COR-L47 (cell line): ENCODE measurements around the gene IFI30.
"Not testable (repeated sequence)": the region's sequence is repeated elsewhere in the genome, so short reads cannot be mapped to it uniquely, and the experiment has no call there.

Experiments
- DNase-seq: peaks from one replicate; lab custom pipeline; 2025; lab: John Stamatoyannopoulos, UW

Gene IFI30

DNA sequence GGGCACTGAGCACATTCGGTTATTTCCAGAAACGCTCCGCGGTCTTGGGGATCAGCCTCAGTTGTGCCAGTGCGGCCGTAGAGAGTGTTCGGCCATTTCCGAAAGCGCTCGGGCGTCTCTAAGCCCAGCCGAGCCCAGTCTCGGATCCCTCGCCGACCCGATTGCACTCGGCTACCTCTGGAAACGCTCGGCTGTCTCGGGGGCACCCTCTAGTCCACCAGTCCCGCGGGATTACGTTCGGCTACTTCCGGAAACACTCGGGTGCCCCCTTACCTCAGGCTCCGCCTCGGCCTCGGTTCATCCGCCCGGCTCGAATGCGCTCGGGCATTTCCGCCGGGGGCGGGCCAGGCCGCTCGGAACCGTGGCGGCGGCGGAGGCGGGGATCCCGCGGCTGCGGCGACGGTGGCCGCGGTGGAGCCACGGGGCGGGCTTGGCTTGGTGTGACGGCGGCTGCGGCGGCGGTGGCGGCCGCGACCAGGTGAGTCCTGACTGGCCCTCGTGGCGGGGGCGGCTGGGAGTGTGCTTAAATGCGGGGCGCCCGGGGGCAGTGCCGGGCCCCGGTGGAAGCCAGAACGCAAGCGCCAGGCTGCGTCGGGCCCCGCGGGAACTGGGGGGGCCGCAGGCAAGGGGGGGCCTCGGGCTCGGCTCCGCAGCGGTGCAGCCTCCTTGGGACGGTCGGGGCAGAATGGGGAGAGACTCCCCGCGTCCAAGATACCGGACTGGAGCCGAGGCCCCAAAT is 20.6 kb upstream of the IFI30 start, which contains the start of gene PIK3R2:
Gene PIK3R2 (plus strand): TSS at position 347 of the 739 bp plus-strand sequence. CDS start 2,717 bp downstream, outside the sequence.
- peak; percentile 99 for DNase-seq

DNA sequence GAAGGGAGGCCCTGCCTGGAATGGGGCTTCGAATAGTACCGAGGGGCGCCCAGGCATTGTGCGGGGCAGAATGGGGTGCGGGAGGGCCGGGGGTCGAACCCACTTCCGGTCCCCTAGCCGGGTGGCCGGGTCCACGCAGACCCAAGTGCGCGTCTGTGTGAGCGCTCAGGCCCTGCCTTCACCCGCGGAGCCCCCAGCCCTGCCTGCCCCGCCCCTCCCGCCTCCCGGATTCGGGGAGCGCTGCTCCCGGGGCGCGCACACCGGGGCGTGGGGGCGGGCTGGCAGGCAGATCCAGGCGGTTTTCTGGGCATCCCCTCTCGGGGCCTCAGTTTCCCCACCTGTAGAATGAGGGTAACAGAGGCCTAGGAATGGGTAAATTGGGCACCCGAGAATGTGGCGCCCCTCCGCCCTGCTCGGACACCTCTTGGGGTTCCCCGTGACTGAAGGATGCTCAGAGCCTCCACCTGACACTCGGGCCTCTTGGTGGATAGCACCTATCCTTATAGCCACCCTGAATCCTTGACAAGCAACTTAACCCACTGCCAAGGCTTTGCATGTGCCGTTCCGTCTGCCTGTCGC is 20.0 kb upstream of the IFI30 start:
- no peak for DNase-seq

DNA sequence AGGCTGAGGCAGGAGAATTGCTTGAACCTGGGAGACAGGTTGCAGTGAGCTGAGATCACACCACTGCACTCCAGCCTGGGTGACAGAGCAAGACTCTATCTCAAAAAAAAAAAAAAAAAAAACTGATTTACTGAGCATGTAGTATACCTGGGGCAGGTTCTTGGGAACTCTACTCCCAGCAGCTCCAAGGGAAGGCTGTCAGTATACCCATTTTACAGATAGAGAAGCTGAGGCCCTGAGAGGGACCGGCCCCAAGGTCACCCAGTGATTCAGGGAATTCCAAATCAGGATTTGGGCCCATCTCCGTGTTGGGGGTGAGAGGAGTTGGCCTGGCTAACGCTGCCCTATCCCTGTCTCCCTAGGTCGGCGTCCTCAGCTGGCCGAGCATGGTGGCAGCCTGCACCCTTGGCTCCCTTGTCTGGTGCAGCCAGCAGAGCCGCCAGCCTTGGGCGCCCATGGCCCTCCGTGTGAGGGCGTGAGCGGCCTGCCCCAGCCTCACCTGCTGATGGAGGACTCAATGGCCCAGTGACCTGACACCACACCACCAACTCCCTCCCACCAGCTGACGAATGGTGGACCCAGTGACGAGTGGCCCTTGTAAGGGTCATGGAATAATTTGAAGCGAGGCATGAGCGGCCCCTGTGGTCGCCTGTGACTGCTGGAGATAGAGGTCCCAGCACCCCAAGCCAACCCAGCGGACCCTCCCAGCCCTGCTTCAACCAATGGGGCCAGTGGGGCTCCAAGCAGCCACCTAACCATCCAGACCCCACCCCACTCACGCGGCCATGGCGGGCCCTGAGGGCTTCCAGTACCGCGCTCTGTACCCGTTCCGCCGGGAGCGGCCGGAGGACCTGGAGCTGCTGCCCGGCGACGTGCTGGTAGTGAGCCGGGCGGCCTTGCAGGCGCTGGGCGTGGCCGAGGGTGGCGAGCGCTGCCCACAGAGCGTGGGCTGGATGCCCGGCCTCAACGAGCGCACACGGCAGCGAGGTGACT is 18.2 kb upstream of the IFI30 start:
- DNase-seq, result no peak

DNA sequence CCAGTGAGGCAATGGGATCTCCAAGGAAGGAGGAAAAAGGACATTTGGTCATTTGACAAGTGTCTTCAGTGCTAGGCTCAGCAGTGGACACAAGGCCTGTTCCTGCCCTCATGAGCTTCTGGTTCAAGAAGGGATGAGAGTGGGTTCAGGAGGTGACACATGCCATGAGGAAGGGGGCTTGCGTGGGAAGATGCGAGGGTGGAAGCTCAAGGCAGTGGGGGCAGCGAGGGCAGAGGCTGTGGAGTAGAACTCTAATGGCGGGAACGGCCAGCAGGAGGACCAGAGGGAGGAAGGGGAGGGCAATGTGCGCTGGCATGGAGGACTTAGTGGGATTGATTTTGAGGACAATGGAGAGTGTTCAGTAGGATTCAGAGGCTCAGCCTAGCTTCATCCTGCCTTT is 17.3 kb upstream of the IFI30 start:
- DNase-seq, result no peak

DNA sequence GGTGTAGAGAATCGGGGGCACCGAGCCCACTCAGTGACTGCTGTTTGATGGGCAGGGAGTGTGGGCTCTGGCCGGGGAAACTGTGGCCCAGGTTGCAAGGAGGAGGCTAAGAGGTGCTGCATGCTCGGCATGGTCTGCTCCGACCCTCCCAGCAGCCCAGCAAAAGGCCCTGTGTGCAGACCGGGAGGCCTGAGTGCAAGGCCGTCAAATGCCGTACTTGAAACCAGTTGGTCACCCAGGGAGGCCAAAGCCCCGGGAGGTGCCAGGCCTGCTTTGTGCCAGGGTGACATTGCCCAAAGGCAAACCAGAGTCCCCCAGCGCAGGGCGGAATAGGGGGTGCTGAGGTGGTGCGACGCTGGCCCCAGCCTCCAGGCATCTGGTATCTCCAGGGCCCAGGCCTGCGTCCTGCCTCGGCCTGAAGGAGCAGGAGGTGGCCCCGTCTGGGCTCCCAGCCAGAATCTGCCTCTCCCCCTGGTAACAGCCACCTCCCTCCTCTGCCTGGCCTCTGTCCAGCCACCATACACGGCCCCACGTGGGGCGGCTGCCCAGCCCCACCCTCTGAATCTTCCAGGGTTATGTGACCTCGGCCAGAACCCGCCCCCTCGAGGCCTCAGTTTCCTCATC is 16.7 kb upstream of the IFI30 start:
- DNase-seq, result peak; percentile 95

DNA sequence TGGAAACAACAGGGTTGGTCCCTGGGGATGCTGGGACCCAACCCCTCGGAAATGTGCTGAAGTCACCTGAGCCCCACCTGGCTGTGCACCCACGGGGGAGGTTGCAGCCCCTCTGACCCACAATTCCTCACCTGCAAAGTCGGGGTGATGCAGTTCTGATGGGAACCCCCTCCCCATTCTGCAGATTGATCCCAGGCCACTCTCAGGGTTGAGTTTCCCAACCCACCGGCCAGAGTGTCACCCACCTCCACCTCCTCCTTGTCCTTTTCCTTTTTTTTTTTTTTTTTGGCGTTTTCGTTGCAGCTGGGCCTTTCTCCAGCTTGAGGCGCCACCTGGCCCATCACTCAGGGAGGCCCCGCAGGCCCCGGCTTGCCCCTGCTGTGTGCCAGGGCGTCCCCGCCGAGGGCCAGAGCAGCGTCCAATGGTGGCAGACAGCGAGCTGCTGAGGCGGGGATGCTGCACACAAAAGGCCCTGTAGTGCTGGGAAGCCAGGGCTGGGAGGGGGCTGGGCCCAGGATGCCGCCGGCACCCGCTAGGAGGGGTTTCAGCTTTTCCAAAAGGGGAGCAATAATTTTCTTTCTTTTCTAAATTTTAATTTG is 16.0 kb upstream of the IFI30 start:
- DNase-seq, result peak; percentile 94

DNA sequence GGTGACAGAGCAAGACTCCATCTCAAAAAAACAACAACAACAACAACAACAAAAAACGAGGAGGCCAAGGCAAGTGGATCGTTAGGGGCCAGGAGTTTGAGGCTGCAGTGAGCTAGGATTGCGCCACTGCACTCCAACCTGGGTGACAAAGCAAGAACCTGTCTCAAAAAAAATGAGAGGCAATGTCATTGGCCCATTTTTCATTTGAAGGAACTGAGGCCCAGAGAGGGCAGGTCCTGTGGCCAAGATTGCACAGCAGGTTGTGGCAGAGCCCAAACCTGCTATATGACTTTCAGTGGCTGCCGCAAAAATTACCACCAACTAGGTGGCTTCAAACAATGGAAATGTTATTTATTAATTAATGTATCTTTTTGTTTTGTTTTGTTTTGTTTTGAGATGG is 15.1 kb upstream of the IFI30 start:
- DNase-seq, result no peak

DNA sequence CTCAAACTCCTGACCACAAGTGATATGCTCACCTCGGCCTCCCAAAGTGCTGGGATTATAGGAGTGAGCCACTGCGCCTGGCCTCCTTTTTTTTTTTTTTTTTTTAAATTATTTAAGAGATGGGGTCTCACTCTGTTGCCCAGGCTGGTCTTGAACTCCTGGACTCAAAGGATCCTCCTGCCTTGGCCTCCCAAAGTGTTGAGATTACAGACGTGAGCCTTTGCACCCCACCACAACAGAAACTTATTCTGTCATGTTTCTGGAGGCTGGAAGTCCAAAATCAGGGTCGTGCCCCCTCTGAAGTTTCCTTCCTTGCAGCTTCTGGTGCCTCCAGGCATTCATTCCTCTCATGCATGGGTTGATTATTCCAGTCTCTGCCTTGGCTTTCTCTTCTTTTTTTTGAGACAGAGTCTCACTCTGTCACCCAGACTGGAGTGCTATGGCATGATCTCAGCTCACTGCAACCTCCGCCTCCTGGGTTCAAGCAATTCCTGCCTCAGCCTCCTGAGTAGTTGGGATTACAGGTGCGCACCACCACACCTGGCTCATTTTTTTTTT is 14.5 kb upstream of the IFI30 start:
- not testable (repeated sequence) for DNase-seq

DNA sequence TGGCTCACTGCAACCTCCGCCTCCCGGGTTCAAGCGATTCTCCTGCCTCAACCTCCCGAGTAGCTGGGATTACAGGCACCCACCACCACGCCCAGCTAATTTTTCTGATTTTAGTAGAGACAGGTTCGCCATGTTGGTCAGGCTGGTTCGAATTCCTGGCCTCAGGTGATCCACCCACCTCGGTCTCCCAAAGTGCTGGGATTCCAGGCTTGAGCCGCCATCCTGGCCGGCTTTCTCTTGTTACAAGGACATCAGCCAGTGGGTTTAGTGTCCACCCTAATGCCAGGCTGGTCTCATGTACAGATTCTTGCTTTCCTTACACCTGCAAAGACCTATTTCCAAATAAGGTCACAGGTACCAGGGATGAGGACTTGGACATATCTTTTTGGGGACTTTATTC is 13.8 kb upstream of the IFI30 start:
- DNase-seq, result no peak

DNA sequence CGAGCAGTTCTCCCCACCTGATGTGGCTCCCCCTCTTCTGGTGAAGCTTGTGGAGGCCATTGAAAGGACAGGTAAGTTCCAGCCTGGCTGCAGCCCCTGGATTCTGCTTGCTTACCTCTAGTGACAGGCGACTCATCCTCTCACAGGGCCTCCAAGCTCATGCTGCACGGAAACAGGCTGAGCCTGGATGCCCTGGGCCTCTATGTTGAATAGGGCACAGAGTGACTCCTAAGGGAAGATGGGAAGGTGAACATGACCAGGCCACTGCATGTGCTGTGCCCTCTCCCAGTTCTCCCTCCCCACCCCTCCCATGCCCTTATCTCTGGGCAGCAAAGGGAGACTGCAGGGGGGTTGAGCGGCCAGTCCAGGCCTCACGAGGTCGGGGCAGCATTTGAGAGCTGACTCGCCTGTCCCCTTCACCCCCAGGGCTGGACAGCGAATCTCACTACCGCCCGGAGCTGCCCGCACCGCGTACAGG is 13.1 kb upstream of the IFI30 start:
- no peak for DNase-seq

DNA sequence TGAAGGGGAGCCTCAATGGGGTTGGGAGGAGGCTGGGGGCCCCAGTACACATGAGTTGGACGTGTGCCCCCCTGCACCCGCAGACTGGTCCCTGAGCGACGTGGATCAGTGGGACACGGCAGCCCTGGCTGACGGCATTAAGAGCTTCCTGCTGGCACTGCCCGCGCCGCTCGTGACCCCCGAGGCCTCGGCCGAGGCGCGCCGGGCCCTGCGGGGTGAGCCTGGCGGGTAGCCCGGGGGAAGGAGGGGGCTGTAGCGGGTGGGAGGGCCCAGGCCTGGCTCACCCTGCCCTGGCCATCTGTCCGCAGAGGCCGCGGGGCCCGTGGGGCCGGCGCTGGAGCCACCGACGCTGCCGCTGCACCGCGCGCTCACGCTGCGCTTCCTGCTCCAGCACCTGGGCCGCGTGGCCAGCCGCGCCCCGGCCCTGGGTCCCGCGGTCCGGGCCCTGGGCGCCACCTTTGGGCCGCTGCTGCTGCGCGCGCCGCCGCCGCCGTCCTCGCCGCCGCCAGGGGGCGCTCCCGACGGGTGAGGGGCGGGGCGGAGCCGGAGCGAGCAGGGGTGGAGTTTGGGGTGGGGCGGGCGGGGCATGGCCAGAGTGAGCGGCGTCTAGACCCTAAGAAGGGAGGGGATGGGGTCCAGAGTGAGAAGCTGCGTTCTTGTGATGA is 12.5 kb upstream of the IFI30 start:
- DNase-seq, result peak; percentile 51

DNA sequence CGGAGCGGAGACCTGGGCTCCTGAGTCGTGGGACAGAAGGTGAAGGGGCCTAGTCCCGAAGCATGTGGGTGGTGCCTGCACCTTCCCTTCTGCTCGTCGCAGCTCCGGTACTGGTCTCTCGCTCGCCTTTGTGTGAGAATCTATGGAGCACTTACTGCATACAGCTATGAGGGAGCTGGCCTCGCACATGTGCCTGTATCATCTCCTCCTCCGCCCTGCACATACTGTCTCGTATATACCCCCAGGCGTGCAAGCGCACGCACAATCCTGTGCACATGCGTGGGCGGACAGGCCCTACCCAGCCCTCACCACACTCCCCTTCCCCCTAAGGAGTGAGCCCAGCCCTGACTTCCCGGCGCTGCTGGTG is 12.0 kb upstream of the IFI30 start:
- no peak for DNase-seq

DNA sequence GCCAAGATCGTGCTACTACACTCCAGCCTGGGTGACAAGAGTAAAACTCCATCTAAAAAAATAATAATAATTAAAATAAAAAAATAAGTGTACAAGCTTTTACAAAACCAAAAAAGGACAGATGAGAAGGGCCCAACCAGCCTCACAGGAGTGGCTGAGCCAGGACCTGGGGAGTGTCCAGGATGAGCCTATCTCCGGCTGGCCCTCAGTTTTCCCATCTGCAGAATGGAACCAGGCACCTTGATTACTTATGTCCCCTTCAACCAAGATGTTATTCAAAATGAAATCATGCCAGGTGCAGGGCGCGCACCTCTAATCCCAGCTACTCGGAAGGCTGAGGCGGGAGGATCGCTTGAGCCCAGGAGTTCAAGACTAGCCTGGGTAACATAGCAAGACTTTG is 9.5 kb upstream of the IFI30 start:
- no peak for DNase-seq

DNA sequence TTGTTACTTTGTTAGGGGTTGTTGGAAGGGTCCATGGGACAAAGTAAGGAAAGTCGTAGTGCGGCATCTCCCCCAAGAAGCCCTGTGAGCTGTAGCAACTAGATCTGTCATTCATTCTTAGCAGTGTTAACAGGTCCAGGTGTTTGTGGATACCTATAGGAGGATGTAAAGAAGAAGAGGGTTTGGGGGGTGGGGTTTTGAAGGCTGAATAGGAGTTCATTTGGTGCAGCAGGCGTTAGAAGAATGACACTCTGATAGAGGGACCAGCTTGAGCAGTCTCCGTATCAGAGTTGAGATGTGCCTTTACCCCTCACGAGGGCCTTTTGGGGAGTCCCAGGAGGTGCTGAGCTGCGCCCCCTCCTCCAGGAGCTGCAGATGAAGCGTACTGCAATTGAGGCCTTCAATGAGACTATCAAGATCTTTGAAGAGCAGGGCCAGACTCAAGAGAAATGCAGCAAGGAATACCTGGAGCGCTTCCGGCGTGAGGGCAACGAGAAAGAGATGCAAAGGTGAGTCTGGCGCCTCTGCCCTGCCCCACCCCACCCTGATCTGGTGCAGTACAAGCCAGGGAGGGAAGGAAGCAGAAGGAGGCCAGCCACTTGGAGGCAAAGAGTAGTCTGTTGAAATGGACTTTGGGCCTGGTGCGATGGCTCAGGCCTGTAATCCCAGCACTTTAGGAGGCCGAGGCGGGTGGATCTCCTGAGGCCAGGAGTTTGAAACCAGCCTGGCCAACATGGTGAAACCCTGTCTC is 7.6 kb upstream of the IFI30 start:
- DNase-seq, result no peak

DNA sequence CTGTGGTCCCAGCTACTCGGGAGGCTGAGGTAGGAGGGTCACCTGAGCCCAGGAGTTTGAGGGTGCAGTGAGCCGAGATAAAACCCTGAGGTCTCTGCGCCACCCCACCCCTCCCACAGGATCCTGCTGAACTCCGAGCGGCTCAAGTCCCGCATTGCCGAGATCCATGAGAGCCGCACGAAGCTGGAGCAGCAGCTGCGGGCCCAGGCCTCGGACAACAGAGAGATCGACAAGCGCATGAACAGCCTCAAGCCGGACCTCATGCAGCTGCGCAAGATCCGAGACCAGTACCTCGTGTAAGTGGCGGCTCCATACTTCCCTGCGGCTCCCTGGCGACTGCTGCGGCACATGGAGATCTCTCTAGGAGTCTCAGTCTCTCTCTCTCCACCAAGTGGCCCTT is 6.6 kb upstream of the IFI30 start:
- DNase-seq, result no peak

DNA sequence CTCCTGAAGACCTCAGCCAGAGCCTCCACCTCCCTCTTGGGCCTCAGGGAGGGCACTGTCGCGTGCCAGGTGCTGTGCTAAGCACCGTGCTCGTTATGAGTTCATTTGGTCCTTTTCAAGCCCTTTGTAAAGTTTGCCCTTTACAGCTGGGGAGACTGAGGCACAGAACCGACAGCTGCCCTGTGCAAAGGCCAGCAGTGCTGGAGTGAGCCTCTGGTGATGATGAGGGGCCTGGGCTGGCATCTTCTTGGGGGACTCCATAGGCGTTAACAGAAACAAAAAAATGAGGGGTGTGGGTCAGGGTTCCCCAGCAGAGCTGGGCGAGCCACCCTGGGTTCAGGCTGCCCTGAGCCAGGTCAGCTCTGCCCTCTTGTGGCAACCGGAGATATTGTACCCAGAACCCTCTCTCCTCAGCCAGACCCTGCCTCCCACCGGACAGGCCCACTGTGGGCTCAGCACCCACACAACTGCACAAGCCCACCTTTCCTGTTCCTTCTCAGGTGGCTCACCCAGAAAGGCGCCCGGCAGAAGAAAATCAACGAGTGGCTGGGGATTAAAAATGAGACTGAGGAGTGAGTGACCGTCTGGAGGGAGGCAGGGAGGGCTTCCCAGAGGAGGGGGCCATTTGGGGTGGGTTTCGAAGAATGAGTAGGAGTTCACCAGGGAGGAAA is 5.5 kb upstream of the IFI30 start:
- DNase-seq, result peak; percentile 1

DNA sequence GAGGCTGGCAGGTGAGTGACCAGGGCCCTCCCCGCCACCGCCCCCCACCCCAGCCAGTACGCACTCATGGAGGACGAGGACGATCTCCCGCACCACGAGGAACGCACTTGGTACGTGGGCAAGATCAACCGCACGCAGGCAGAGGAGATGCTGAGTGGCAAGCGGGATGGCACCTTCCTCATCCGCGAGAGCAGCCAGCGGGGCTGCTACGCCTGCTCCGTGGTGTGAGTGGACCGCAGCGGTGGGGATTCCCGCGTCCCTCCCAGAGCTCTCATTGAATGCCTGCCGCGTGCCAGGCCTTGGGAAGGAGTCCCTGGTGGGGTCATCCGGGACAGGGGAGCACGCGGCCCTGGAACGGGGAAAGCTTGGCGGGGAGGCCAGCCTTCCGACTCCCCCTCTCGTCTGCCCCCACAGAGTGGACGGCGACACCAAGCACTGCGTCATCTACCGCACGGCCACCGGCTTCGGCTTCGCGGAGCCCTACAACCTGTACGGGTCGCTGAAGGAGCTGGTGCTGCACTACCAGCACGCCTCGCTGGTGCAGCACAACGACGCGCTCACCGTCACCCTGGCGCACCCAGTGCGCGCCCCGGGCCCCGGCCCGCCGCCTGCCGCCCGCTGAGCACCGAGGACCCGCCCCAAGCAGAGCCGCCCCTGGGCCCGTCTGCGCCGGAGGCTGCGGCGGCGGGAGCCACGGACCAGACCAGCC is 4.8 kb upstream of the IFI30 start:
- DNase-seq, result no peak

DNA sequence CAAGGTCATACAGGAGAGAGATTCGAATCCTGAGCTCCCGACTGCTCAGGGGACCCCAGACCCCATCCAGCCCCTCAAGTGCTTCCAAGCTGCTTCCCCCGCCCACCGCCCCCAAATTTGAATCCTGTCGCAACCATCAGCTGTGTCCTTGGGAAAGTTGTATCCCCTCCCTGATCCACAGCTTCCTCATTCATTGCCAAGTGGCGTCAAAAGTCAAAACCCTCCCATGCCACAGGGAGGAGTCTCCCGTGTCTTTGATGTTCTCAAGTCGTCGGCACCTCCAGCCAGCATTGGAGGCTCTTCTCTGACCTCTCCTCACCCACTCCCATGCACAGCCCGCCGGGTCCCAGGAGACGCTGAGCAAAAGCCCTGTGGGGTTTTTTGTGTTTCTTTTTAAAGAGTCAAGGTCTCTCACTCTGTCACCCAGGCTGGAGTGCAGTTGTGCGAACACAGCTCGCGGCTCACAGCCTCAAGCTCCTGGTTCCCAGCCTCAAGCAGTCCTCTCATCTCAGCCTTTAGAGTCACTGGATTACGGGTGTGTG is 2.8 kb upstream of the IFI30 start:
- no peak for DNase-seq
